ENCODE results near the gene CFAP126.
"Not testable (repeated sequence)": the region's sequence is repeated elsewhere in the genome, so short reads cannot be mapped to it uniquely, and the experiment has no call there.

CFAP126 gene

DNA sequence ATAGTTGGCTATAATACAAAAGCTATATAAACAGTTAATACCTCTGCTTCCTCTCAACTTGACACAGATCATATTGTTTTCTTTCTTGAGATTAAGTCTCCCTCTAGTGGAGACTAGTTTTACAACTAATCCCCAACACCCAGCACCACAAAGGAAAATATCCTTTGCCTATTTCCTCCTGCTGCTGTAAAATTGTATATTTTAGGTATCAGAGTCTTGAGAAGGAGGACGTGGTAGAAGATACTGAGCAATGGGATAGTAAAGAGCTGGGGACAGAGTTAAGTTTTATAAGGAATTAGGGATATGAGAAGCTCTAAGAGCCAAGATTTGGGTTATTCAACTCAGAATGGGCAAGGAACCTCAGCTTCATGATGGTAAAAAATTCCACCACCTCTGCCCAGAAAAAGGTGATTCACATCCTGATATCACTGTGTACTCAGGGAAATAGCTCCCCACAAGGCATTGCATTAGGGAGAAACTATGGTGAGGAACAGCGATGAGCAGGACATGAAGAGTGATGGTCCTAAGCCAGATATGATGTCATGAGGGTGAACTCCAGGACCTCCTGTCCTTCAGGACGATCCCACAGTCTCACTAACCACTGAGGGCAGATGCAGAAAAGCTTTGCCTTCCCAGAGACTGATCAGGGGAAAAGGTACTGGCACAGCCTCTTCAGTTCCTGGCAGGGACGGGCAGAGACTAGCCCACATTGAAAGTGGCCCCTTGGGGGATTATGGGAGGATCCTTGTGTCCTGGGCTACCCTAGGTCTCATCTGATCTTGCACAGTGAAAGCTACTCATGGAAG, 14.7 kb upstream of the CFAP126 start:
- in situ Hi-C loops (cut with MboI; ENCODE audit: low sequenced_read_pairs) = no loop called here

DNA sequence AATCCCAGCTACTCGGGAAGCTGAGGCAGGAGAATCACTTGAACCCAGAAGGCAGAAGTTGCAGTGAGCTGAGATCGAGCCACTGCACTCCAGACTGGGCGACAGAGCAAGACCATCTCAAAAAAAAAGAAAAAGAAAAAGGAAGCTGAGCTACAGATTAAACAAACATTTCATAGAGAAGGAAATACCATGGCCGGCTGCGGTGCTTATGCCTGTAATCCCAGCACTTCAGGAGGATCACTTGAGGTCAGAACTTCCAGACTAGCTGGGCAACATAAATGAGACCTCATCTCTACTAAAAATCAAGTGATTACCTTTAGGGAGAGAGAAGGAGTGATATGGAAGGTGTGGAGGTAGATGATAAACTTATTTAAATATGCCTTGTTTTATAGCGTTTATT, 14.0 kb upstream of the CFAP126 start:
- in situ Hi-C loops (cut with MboI; ENCODE audit: low sequenced_read_pairs) = no loop called here

DNA sequence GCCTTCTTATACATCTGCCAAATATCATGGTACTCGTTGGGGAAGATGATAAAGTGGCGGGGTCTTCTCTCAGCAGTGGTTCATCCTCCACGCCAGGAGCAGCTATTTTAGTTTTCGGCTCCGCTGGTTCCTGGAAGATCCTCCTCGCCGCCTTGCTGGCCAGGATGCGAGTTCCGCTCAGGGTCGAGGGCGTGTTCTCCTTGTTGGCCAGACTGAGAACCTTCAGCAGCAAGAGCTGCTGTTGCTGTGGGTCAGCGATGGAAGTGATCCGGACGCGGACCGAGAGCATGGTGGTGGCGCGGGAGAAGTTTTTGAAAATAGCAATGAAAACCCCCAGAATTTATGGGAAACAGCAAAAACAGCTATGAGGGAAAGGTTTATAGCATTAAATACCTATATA, 11.4 kb upstream of the CFAP126 start:
- in situ Hi-C loops (cut with MboI; ENCODE audit: low sequenced_read_pairs) = no loop called here

DNA sequence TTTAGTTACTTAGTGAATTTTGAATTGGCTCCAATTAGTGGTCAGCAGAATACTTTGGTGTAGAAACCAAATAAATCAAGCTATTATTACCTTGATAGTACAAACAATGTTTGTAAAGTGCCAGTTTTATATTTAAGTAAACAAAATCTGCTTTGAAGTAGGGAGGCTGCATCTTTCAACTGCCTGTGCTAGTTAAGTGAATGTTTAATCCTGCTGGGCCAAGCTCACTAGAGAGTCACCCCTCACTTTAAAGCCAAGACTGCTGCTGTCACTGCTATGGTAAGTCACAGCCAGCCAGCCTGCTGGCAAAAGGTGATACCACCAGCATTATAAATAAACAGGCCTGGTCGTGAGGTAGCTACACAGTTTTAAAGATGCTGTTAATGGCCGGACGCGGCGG, 10.3 kb upstream of the CFAP126 start:
- in situ Hi-C loops (cut with MboI; ENCODE audit: low sequenced_read_pairs) = no loop called here

DNA sequence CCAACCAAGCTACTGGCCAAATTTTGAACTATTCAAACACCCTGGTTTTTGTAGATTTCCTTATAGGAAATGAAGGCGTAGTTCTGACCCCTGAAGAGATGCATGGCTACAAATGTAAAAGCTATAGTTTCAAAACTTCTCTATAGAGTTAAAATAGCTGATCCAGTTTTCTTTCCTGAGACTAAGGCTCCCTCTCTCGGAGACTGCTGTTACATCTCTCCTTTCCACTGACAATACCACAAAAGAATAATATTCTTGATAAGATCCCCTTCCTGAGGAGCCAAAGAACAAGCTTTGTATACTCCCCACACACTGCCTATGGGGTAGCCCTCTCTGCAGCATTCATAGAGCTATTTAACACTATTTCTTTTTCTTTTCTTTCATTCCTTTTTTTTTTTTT, 6.7 kb upstream of the CFAP126 start:
- in situ Hi-C loops (cut with MboI; ENCODE audit: low sequenced_read_pairs) = loop anchor here (25.0 kb wide), 1 partner anchor 162 kb away; the partner anchor contains the start of genes APOA2, FCER1G and NDUFS2

DNA sequence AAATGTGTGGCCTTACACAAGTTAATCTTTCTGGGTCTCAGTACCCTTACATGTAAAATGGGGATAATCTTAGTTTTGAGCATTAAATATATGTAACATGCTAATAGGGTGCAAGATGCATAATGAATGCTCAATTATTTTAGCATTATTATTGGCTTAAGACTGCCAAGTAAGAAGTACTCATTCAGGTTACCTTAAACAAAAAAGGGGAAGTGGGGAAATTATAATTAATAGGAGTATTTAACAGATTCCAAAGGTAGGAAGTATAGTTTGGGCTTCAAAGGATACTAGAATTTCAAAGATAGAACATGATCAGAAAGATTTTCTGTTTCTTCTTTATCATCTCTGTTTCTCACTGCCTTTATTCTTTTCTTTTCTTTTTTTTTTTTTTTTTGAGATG, 5.8 kb upstream of the CFAP126 start:
- in situ Hi-C loops (cut with MboI; ENCODE audit: low sequenced_read_pairs) = loop anchor here (25.0 kb wide), 1 partner anchor 161 kb away; the partner anchor contains the start of genes APOA2, FCER1G and NDUFS2

DNA sequence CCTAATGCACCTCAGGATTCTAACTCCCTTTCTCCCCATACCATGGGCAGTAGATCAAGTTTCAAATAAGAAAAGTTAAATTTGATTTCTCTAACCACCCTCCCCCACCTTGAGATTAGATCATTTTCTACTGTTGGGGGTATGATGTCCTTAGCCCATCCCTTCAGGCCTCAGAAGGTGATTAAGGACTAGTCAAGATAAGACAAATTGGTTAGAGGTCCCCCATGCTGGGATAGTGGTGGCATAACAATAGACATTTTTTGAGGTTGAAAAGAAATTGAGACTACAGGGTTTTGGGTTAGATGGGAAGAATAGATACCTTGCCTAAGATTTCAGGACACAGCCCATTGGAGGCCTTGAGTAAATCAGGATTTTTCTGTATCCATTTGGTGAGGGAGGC, 2.5 kb downstream of the CFAP126 start:
- in situ Hi-C loops (cut with MboI; ENCODE audit: low sequenced_read_pairs) = loop anchor here (25.0 kb wide), 1 partner anchor 153 kb away; the partner anchor contains the start of genes APOA2, FCER1G and NDUFS2

DNA sequence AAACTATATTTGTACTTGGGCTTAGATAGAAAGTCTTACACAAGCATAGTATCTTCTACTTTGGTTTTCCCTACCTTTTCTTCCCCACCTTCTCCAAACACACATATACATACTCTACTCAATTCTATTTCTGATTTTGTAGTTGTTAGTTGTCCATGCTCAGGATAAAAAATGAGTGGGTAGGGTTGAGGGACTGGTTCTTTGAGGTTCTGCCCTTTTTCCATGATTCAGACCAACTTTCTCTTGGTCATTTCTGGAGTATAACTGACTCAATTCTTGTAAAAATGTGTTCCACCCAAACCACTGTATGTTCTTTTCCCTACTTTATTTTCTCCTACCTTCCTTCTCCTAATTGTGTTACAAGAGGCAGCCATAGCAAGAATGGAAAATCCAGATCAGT, 3.3 kb downstream of the CFAP126 start:
- in situ Hi-C loops (cut with MboI; ENCODE audit: low sequenced_read_pairs) = loop anchor here (25.0 kb wide), 1 partner anchor 152 kb away; the partner anchor contains the start of genes APOA2, FCER1G and NDUFS2

DNA sequence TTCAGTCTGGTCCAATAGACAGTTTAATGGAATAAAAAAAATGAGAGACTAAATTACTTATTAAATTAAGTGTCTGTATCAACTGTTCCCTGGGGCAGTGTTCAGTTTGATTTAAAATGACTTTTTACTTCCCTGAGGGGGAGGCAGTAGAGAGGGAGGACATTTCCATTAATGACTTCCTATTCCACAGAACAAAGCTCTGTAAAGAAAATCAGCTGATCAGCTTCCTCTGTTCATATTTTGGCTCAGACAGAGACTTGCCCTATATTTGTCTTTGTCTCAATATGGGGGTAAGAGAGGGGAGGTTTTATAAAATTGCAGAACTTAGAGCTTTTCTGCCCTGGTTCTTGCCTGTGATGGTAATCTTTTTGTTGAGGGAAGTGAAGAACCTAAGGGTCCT, 8.4 kb downstream of the CFAP126 start:
- in situ Hi-C loops (cut with MboI; ENCODE audit: low sequenced_read_pairs) = loop anchor here (25.0 kb wide), 1 partner anchor 147 kb away; the partner anchor contains the start of genes APOA2, FCER1G and NDUFS2

DNA sequence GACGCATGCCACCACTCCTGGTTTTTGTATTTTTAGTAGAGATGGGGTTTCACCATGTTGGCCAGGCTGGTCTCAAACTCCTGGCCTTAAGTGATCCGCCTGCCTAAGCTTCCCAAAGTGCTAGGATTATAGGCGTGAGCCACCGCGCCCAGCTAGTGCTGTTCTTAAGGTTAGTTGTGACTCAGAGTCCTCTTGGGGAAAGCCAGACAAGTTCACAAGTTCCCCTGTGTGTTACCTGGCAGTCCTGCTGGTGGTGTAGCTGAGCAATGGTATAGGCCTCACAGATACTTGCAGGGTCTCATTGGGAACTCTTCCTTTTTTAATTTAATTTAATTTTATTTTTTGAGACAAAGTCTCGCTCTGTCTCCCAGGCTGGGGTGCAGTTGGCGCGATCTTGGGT, 10.6 kb downstream of the CFAP126 start:
- in situ Hi-C loops (cut with MboI; ENCODE audit: low sequenced_read_pairs) = loop anchor here (25.0 kb wide), 1 partner anchor 145 kb away; the partner anchor contains the start of genes APOA2, FCER1G and NDUFS2

DNA sequence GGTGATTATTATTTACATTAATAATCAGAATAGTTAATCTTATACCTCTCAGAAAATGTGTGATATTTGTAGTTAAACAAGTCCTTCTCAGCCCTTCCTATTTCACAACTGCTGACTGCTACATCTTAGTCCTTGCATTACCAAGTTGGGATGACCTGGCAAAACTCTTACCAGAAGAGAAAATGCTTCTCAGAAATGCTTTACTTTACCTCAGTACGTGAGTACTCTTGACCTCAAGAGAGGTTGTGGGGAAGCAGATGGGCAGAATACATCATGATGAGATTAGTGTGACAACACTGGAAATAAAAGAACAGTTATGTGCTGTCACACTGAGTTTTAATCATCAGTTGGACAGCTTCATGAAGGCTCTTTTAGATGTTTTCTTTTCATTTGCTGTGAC, 16.2 kb downstream of the CFAP126 start:
- in situ Hi-C loops (cut with MboI; ENCODE audit: low sequenced_read_pairs) = loop anchor here (25.0 kb wide), 1 partner anchor 139 kb away; the partner anchor contains the start of genes APOA2, FCER1G and NDUFS2

DNA sequence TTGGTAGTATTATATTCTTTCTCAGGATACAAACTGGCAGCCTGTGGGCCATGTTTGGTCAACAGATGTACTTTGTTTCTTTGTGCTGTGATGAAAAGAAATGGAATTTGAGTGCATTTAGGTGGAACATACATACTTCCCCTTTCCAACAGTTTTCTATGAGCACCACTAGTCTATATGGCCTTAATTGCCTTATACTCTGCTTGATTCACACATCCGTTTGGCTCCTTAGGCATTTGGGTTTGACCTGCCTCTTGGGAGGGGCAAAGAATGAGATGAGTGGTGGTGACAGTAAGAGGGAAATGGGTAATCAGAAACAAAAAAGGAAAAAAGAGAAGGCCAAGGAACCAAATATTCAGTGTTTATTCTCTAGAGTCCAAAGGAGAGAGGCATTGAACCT, 17.0 kb downstream of the CFAP126 start:
- in situ Hi-C loops (cut with MboI; ENCODE audit: low sequenced_read_pairs) = loop anchor here (25.0 kb wide), 1 partner anchor 138 kb away; the partner anchor contains the start of genes APOA2, FCER1G and NDUFS2

DNA sequence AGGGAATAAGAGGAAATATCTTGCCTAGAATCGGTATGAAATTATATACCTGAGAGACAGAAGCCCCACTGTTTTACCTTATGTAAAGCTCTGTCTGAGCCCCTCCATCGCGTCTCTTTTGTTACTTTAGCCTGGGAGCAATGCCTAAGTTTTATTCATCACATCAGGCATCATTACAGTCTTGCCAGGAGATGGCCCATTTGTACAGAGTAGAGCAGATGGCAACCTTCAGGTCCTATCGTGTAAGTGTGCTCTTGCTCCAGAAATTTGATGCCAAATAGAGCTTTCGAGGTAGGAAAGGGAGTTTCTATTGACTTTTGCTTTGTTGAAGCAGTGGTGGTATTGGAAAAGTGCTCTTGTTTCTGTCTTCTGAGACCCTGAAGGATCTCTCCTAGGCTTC, 24.9 kb downstream of the CFAP126 start:
- in situ Hi-C loops (cut with MboI; ENCODE audit: low sequenced_read_pairs) = no loop called here

DNA sequence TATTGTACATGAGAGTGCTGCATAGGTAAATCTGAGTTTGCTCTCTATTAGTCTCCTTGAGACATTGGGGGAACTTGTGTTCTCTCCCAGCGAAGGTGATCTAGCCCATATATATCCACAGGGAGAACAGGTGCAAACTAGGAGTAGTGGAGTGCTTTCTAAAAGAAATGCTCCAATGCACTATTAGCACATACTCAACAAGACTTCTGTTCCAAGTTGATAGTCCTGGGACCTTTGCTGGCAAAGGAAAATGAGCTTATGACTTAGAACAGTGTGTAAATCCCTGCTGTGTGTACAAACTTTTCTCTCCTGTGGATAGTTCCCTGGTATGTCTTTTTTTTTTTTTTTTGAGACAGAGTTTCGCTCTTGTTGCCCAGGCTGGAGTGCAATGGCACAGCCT, 25.5 kb downstream of the CFAP126 start:
- in situ Hi-C loops (cut with MboI; ENCODE audit: low sequenced_read_pairs) = no loop called here

DNA sequence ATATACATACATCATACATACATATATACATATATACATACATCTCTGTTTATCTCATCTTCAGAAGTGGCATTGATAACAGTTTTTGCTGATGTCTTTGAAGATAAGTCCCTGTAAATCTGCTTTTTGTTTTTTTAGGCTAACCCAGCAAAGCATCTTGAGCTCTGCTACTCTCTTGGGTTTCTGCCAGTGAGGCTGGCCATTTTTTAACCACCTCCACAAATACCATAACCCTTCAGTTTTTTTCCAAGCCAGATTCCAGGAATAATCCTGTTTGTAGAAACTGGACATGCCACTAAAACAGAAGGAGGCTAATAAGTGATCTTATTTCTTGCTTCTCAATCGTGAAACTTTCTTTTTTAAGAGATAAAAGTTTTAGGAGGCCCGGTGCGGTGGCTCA, 31.9 kb downstream of the CFAP126 start:
- in situ Hi-C loops (cut with MboI; ENCODE audit: low sequenced_read_pairs) = no loop called here

DNA sequence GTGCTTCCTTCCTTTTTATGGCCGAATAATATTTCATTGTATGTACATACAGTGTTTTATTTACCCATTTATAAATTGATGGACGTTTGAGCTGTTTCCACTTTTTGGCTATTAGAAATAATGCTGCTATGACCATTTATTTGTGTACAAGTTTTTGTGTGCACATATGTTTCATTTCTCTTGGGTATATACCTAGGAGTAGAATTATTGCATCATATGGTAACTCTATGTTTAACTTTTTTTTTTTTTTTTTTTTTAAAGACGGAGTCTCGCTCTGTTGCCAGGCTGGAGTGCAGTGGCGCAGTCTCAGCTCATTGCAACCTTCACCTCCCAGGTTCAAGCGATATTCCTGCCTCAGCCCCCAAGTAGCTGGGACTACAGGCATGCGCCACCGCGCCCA, 34.5 kb downstream of the CFAP126 start:
- in situ Hi-C loops (cut with MboI; ENCODE audit: low sequenced_read_pairs) = no loop called here

DNA sequence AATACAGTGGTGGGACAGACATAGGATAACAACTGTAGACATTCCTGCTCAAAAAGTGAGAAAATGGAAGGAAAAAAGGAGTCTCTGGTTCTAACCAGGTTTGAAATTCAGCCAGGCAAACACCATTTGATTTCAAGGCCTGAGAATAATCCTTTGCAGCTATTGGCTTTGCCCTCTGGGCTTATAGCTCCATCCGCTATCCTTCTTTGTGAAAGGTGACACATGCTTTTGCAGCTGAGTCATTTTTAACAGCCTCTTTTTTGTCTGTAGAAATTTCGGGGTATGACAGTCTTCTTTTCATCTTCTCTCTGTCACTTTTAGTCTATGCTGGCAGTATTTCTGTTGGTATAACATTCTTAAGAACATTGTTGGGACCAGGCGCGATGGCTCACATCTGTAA, 37.3 kb downstream of the CFAP126 start:
- in situ Hi-C loops (cut with MboI; ENCODE audit: low sequenced_read_pairs) = no loop called here

DNA sequence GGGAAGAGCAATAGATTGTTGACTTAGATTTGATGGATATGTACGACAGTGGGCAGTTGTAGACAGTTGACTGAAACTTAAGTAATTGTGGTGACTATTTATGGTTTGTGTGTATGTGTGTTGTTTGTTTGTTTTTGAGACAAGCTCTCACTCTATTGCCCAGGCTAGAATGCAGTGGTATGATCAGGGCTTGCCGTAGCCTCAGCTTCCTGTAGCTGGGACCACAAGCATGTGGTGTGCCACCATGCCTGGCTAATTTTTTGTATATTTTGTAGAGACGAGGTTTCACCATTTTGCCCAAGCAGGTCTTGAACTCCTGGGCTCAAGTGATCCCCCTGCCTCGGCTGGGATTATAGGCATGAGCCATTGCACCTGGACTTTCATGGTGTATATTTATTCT, 43.7 kb downstream of the CFAP126 start:
- in situ Hi-C loops (cut with MboI; ENCODE audit: low sequenced_read_pairs) = no loop called here

DNA sequence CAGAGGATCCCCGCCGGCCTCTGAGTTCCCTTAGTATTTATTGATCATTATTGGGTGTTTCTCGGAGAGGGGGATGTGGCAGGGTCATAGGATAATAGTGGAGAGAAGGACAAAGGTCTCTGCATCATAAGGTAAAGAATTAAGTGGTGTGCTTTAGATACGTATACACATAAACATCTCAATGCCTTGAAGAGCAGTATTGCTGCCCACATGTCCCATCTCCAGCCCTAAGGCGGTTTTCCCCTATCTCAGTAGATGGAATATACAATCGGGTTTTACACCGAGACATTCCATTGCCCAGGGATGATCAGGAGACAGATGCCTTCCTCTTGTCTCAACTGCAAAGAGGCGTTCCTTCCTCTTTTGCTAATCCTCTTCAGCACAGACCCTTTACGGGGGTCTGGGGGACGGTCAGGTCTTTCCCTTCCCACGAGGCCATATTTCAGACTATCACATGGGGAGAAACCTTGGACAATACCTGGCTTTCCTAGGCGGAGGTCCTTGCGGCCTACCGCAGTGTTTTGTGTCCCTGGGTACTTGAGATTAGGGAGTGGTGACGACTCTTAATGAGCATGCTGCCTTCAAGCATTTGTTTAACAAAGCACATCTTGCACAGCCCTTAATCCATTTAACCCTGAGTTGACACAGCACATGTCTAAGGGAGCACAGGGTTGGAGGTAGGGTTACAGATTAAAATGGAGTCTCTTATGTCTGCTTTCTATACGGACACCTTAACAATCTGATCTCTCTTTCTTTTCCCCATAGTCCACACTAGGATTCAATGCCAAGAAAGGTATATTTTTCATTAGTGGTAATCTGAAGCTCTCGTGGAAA, 51.6 kb downstream of the CFAP126 start:
- in situ Hi-C loops (cut with MboI; ENCODE audit: low sequenced_read_pairs) = not testable (repeated sequence)
